ENCODE data around the gene UBE2N.

The UBE2N gene

DNA sequence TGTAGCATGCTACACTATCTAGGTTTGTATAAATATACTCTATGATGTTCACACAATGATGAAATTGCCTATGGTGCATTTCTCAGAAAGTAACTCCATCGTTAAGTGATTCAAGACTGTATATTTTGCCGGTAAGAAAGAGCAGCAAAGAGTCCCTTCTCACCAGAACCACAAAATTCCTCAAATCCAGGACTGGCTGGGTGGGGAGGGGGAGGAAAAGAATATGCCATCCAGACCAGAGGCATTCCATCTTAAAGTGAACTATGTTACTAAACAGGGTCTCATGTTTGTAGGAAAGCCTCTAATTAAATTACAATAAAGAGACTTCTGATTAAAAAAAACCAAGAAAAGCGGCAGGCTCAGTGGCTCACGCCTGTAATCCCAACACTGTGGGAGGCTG is 11.5 kb downstream of the UBE2N start:
- peaks cover 20% of the 10 kb centered on the region for H3K4me1 Mint-ChIP-seq

DNA sequence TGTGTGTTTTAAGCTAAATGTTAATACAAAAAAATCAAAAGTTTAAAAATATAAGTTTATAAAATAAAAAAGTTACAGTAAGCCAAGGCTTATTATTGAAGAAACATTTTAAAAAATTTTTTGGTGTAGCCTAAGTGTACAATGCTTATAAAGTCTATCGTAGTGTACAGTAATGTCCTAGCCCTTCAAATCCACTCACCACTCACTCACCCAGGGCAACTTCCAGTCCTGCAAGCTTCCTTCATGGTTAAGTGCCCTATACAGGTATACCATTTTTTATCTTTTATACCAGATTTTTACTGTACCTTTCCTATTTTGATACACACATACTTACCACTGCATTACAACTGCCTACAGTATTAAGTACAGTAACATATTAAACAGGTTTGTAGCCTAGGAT is 11.9 kb downstream of the UBE2N start:
- DNase-seq, result no peak
- peaks cover 15% of the 10 kb centered on the region for H3K9me3 Mint-ChIP-seq
- TF ChIP-seq, protein P1, sequence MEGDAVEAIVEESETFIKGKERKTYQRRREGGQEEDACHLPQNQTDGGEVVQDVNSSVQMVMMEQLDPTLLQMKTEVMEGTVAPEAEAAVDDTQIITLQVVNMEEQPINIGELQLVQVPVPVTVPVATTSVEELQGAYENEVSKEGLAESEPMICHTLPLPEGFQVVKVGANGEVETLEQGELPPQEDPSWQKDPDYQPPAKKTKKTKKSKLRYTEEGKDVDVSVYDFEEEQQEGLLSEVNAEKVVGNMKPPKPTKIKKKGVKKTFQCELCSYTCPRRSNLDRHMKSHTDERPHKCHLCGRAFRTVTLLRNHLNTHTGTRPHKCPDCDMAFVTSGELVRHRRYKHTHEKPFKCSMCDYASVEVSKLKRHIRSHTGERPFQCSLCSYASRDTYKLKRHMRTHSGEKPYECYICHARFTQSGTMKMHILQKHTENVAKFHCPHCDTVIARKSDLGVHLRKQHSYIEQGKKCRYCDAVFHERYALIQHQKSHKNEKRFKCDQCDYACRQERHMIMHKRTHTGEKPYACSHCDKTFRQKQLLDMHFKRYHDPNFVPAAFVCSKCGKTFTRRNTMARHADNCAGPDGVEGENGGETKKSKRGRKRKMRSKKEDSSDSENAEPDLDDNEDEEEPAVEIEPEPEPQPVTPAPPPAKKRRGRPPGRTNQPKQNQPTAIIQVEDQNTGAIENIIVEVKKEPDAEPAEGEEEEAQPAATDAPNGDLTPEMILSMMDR (IDR thresholded peaks at IDR 0.05), result no peak
- H3K4me3 Mint-ChIP-seq, result no peak overlapping the region
- H3K4me1 Mint-ChIP-seq, result peaks cover 22% of the 10 kb centered on the region
- H3K27ac Mint-ChIP-seq, result no peak overlapping the region
- H3K27me3 Mint-ChIP-seq (ENCODE audit: low read depth, poor library complexity), result no peaks in the 10 kb centered on the region
- H3K36me3 Mint-ChIP-seq (ENCODE audit: low read depth), result peaks cover 37% of the 10 kb centered on the region

More for the DNA sequence above, 11.5 kb downstream of the UBE2N start:
- Mint-ChIP-seq H3K4me3 (no peak overlapping the region), H3K27ac (no peak overlapping the region), H3K36me3 (ENCODE audit: low read depth) (peaks cover 41% of the 10 kb centered on the region), H3K27me3 (ENCODE audit: low read depth, poor library complexity) (no peaks in the 10 kb centered on the region), H3K9me3 (peaks cover 18% of the 10 kb centered on the region)
- no peak for DNase-seq
- TF ChIP-seq, protein P1 (IDR thresholded peaks at IDR 0.05), result no peak

DNA sequence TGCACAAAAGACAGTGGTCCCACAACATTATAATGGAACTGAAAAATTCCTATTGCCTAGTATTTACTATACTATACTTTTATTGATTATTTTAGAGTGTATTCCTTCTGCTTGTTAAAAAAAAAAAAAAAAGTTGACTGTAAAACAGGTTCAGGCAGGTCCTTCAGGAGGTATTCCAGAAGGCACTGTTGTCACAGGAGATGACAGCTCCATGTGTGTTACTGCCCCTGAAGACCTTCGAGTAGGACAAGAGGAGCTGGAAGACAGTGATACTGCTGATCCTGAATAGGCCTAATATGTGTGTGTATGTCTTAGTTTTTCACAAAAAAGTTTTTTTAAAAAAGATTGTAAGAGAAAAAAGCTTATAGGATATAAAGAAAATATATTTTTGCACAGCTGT is 12.3 kb downstream of the UBE2N start:
- H3K9me3 Mint-ChIP-seq, result peaks cover 14% of the 10 kb centered on the region
- H3K4me3 Mint-ChIP-seq, result no peak overlapping the region
- DNase-seq, result no peak
- TF ChIP-seq, protein P1 (IDR thresholded peaks at IDR 0.05), result no peak
- peaks cover 35% of the 10 kb centered on the region for H3K36me3 Mint-ChIP-seq (ENCODE audit: low read depth)
- H3K4me1 Mint-ChIP-seq, result peaks cover 26% of the 10 kb centered on the region
- no peaks in the 10 kb centered on the region for H3K27me3 Mint-ChIP-seq (ENCODE audit: low read depth, poor library complexity)
- no peak overlapping the region for H3K27ac Mint-ChIP-seq

DNA sequence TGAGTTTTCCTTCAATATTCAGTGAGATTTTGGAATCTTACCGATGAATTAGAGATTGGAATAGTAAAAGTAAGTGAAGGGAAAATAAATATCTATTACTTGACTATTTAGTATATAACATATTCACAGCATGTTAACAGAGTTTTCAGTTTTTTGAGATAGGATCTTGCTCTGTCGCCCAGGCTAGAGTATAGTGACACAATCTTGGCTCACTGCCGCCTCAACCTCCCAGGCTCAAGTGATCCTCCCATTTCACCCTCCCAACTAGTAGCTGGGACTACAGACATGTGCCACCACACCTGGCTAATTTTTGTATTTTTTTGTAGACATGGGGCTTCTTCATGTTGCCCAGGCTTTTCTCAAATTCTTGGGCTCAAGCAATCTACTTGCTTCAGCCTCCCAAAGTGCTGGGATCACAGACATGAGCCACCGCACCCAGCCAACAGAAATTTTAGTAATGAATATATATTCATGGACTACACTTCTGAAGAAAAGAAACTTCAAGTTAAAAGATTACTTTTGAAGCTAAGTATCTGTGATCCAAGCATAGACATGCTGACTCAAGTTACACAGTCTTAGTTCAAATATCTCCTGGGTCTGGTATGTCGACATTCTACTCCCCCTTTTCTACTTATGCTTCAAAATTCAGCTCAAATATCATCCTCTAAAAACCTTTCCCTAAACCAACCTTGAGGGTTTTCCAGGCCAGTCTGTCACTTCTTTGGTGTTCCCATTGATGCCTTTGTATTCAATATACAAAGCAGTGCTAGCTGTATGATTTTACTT is 13.8 kb downstream of the UBE2N start:
- H3K27me3 Mint-ChIP-seq (ENCODE audit: low read depth, poor library complexity), result no peaks in the 10 kb centered on the region
- H3K9me3 Mint-ChIP-seq, result peaks cover 4% of the 10 kb centered on the region
- DNase-seq, result no peak
- H3K27ac Mint-ChIP-seq, result no peak overlapping the region
- no peak overlapping the region for H3K4me3 Mint-ChIP-seq
- peaks cover 26% of the 10 kb centered on the region for H3K36me3 Mint-ChIP-seq (ENCODE audit: low read depth)
- TF ChIP-seq, protein P1 (IDR thresholded peaks at IDR 0.05), result no peak
- peaks cover 38% of the 10 kb centered on the region for H3K4me1 Mint-ChIP-seq

DNA sequence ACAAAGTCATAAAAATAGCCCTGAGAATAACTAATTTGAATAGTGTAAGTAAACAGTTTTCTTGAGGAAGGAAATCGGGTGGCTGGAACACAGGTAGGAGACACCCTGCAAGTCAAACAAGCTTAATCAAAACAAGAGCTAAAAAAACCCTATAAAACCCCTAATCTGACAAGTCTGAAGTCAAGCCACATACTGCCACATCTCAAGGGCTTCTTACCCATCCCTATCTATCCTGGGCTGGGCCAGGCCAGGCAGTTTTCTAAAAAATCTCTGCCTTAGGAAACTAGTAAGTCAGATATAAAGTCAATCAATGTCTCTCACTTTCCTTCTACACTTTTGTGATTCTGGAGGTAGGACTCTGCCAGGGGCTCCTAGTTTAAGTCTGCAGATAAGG is 15.3 kb downstream of the UBE2N start:
- peaks cover 20% of the 10 kb centered on the region for H3K36me3 Mint-ChIP-seq (ENCODE audit: low read depth)
- peak overlapping the region; percentile 79 for H3K27ac Mint-ChIP-seq
- no peak for DNase-seq
- H3K4me3 Mint-ChIP-seq, result no peak overlapping the region
- no peaks in the 10 kb centered on the region for H3K9me3 Mint-ChIP-seq
- H3K27me3 Mint-ChIP-seq (ENCODE audit: low read depth, poor library complexity), result no peaks in the 10 kb centered on the region
- TF ChIP-seq, protein P1 (IDR thresholded peaks at IDR 0.05), result no peak
- peaks cover 46% of the 10 kb centered on the region for H3K4me1 Mint-ChIP-seq
